ENCODE measurements around the gene WDFY1. TPM values are rescaled to one million over a fixed set of nuclear protein-coding genes. Genes with fewer than 3 reads are reported as not detected.

The WDFY1 gene
- total RNA-seq, 1 experiment from 2014 or later, result 66.0 TPM

DNA sequence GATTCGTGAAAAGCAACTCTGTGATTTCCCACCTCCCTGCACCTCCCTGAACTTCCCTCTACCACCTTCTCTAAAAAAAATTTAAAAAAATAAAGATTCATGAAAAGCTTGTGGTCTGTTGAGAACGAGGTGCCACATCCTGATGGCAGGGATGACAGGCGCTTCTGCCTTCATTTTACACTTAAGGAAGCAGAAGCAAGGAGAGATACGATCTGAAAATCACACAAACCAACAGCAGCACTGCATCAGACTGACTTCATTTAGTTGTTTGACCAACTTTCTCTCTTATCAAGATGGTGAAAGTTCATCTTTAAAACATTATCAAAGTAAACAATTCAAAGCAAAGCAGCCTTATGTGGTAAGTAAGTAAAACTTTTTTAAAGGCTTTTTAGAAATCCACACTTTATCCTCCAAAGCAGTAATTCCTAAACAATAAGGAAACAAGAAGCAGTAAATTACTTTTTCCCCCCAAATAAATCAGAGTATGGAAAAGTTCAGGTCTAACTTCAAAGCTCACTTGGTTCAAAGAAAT, 15.5 kb downstream of the WDFY1 start (continued):
- TF ChIP-seq ARID4B (CRISPR knock-in tag; IDR thresholded peaks at IDR 0.05; ENCODE audit: borderline replicate concordance) (no peak), JUN (CRISPR knock-in tag; IDR thresholded peaks at IDR 0.05) (no peak), STAT6 (CRISPR knock-in tag; conservative IDR thresholded peaks at IDR 0.05; ENCODE audit: low read depth) (no peak), SMAD4 (CRISPR knock-in tag; IDR thresholded peaks at IDR 0.05) (no peak), MYBL2 (CRISPR knock-in tag; IDR thresholded peaks at IDR 0.05) (no peak), HMGA2 (CRISPR knock-in tag; IDR thresholded peaks at IDR 0.05) (no peak), ATF6 (CRISPR knock-in tag; IDR thresholded peaks at IDR 0.05) (no peak)
- TF ChIP-seq, protein P1, sequence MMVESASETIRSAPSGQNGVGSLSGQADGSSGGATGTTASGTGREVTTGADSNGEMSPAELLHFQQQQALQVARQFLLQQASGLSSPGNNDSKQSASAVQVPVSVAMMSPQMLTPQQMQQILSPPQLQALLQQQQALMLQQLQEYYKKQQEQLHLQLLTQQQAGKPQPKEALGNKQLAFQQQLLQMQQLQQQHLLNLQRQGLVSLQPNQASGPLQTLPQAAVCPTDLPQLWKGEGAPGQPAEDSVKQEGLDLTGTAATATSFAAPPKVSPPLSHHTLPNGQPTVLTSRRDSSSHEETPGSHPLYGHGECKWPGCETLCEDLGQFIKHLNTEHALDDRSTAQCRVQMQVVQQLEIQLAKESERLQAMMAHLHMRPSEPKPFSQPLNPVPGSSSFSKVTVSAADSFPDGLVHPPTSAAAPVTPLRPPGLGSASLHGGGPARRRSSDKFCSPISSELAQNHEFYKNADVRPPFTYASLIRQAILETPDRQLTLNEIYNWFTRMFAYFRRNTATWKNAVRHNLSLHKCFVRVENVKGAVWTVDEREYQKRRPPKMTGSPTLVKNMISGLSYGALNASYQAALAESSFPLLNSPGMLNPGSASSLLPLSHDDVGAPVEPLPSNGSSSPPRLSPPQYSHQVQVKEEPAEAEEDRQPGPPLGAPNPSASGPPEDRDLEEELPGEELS (CRISPR knock-in tag; IDR thresholded peaks at IDR 0.05), result no peak
- TF ChIP-seq, protein P2, sequence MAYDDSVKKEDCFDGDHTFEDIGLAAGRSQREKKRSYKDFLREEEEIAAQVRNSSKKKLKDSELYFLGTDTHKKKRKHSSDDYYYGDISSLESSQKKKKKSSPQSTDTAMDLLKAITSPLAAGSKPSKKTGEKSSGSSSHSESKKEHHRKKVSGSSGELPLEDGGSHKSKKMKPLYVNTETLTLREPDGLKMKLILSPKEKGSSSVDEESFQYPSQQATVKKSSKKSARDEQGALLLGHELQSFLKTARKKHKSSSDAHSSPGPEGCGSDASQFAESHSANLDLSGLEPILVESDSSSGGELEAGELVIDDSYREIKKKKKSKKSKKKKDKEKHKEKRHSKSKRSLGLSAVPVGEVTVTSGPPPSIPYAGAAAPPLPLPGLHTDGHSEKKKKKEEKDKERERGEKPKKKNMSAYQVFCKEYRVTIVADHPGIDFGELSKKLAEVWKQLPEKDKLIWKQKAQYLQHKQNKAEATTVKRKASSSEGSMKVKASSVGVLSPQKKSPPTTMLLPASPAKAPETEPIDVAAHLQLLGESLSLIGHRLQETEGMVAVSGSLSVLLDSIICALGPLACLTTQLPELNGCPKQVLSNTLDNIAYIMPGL (CRISPR knock-in tag; IDR thresholded peaks at IDR 0.05), result no peak

GRCh38 chr2:223928113-223929006, 16.8 kb downstream of the WDFY1 start:
- Mint-ChIP-seq H3K27ac (no peak overlapping the region), H3K9me3 (peaks cover 25% of the 10 kb centered on the region), H3K36me3 (peaks cover 41% of the 10 kb centered on the region), H3K4me1 (peaks cover 35% of the 10 kb centered on the region), H3K27me3 (ENCODE audit: low read depth) (no peaks in the 10 kb centered on the region), H3K4me3 (no peak overlapping the region)
- ChIA-PET CTCF (no interaction called here), POLR2A (no interaction called here)
- ATAC-seq (no peak), DNase-seq (ENCODE audit: low spot score) (no peak)
- TF ChIP-seq IRF2 (CRISPR knock-in tag; IDR thresholded peaks at IDR 0.05; ENCODE audit: borderline replicate concordance, low read depth) (no peak), IRF1 (CRISPR knock-in tag; IDR thresholded peaks at IDR 0.05) (no peak), TEAD4 (CRISPR knock-in tag; IDR thresholded peaks at IDR 0.05) (no peak), ERG (CRISPR knock-in tag; IDR thresholded peaks at IDR 0.05) (no peak), EMX1 (CRISPR knock-in tag; IDR thresholded peaks at IDR 0.05) (no peak), RELA (CRISPR knock-in tag; IDR thresholded peaks at IDR 0.05; ENCODE audit: borderline replicate concordance) (no peak), GTF2I (CRISPR knock-in tag; conservative IDR thresholded peaks at IDR 0.05) (no peak), CREB1 (CRISPR knock-in tag; IDR thresholded peaks at IDR 0.05) (no peak), SMAD3 (CRISPR knock-in tag; IDR thresholded peaks at IDR 0.05; ENCODE audit: borderline replicate concordance) (no peak), ZNF423 (CRISPR knock-in tag; IDR thresholded peaks at IDR 0.05) (no peak)
